Measurements from ENCODE around the gene IFITM5. TPM values are rescaled to one million over a fixed set of nuclear protein-coding genes. Genes with fewer than 3 reads are reported as not detected.
A peak's percentile ranks its signal among the peaks of the same experiment; 100 is the strongest.
"Not testable (repeated sequence)": the region's sequence is repeated elsewhere in the genome, so short reads cannot be mapped to it uniquely, and the experiment has no call there.

The IFITM5 gene
- total and polyA plus RNA-seq, 9 donors = not detected

DNA sequence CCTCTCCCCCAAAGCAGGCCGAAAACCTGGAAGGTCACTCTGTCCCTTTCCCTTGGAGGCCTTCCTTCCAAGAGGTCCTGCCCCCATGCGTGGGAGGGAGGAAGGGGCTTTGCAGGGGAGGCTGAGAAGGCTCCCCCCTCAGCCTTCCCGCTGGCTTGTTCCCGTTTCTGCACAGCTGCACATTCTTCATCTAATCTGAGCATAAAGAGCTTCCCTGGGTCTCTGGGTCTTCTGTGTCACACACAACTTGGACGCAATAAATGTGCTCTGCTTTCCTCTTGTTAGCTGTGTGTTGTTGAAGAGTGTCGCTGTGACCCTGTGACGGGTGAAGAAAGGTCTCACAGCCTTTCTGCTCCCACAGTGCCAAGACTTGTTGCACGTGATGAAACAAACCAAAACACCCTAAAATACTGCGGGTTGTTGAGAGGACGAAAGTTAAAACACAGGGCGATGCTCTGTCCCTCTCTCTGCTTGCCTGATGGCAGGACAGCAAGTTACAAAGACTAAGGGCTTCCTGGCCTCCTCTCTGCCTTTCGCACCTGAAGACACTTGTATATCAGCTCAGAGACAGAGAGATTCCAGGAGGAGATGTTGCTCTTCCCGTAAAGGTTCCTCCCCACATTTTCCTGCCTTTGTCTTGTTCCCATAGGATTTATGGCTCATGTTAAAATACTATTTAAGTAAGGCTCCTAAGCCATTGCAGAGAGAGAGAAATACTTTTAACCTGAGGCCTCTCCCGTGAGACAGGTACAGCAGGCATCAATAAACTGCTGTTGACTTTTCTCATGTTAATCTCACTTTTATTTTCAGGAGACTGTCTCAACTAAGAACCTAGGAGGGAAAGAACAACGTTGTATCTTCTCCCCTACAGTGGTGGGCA lies 36.7 kb upstream of the IFITM5 start:
- Histone ChIP-seq H3K27ac (peak overlapping the region; percentile 79), H3K36me3 (no peaks in the 10 kb centered on the region), H3K4me1 (ENCODE audit: insufficient read depth) (peaks cover 16% of the 10 kb centered on the region), H3K27me3 (no peaks in the 10 kb centered on the region), H3K9me3 (no peaks in the 10 kb centered on the region), H3K4me3 (no peak overlapping the region)
- TF ChIP-seq, protein P1, sequence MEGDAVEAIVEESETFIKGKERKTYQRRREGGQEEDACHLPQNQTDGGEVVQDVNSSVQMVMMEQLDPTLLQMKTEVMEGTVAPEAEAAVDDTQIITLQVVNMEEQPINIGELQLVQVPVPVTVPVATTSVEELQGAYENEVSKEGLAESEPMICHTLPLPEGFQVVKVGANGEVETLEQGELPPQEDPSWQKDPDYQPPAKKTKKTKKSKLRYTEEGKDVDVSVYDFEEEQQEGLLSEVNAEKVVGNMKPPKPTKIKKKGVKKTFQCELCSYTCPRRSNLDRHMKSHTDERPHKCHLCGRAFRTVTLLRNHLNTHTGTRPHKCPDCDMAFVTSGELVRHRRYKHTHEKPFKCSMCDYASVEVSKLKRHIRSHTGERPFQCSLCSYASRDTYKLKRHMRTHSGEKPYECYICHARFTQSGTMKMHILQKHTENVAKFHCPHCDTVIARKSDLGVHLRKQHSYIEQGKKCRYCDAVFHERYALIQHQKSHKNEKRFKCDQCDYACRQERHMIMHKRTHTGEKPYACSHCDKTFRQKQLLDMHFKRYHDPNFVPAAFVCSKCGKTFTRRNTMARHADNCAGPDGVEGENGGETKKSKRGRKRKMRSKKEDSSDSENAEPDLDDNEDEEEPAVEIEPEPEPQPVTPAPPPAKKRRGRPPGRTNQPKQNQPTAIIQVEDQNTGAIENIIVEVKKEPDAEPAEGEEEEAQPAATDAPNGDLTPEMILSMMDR (IDR thresholded peaks at IDR 0.05) = no peak
- no peak for TF ChIP-seq EP300 (IDR thresholded peaks at IDR 0.05)
- TF ChIP-seq POLR2A (IDR thresholded peaks at IDR 0.05) = no peak
- peak; percentile 70 to 91 (median 84) for DNase-seq
- intact Hi-C loops (cut with DNase I) = loop anchor here in 1 of 4 donors (2.0 kb wide), 1 partner anchor 17 kb away; no protein-coding TSS in a partner anchor
- 12 to 14% (median 12%) methylated on average over 15 of the region's 15 CpGs for WGBS, 3 donors

DNA sequence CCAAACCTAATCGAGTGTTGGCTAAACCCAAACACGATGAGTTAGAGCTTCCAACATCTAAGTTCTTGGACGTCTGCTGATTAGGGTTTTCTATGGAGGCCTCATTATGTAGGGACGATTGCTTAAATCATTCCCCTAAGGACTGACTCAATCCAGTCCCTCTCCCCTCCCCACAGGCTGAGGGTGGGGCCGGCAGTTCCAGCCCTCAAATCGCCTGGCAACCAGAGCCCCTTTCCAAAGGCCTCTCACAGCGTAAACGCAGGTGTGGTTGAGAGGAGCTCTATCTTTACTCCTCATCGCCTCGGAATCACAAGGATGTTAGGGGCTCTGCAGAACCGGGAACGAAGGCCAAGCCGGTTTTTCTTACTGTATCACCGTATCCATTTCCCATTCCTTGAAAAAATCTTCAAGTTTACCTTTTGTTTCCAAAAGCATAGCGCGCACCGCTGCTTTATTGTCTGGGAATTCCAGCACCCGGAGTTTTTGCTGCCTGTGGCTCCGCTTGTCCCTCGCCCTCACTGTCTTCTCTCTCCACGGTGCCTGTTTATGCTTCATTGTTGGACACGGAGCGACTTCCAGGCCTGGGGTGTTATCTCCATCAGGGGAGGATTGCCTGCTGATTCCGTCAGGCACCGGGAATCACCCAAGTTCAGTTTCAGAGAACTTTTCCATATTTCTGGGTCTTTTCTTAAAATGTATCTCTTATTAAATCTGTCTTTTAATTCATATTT lies 35.1 kb upstream of the IFITM5 start:
- intact Hi-C loops (cut with DNase I) = no loop called here
- WGBS, 3 donors = 28 to 45% (median 41%) methylated on average over 25 of the region's 25 CpGs
- TF ChIP-seq EP300 (IDR thresholded peaks at IDR 0.05) (no peak), POLR2A (IDR thresholded peaks at IDR 0.05) (peak; percentile 16)
- TF ChIP-seq, protein P1 (IDR thresholded peaks at IDR 0.05) = no peak
- Histone ChIP-seq H3K4me3 (no peak overlapping the region), H3K36me3 (no peaks in the 10 kb centered on the region), H3K9me3 (no peaks in the 10 kb centered on the region), H3K27ac (peak overlapping the region; percentile 43 to 79), H3K27me3 (no peaks in the 10 kb centered on the region), H3K4me1 (ENCODE audit: insufficient read depth) (peaks cover 16% of the 10 kb centered on the region)
- peak in 4 of 5 donors; percentile 28 to 80 (median 60) for DNase-seq

- peaks cover 16% of the 10 kb centered on the region for H3K4me1 ChIP-seq (ENCODE audit: insufficient read depth)
- H3K4me3 ChIP-seq; H3K36me3 ChIP-seq; intact Hi-C loops (cut with DNase I); H3K9me3 ChIP-seq; H3K27me3 ChIP-seq; H3K27ac ChIP-seq: not testable (repeated sequence)
- peak in 2 of 5 donors; percentile 20 to 37 for DNase-seq
- 84 to 86% (median 84%) methylated on average over 17 of the region's 17 CpGs for WGBS, 3 donors
Observed at GRCh38 chr11:333616-334263, 34.4 kb upstream of the IFITM5 start.

DNA sequence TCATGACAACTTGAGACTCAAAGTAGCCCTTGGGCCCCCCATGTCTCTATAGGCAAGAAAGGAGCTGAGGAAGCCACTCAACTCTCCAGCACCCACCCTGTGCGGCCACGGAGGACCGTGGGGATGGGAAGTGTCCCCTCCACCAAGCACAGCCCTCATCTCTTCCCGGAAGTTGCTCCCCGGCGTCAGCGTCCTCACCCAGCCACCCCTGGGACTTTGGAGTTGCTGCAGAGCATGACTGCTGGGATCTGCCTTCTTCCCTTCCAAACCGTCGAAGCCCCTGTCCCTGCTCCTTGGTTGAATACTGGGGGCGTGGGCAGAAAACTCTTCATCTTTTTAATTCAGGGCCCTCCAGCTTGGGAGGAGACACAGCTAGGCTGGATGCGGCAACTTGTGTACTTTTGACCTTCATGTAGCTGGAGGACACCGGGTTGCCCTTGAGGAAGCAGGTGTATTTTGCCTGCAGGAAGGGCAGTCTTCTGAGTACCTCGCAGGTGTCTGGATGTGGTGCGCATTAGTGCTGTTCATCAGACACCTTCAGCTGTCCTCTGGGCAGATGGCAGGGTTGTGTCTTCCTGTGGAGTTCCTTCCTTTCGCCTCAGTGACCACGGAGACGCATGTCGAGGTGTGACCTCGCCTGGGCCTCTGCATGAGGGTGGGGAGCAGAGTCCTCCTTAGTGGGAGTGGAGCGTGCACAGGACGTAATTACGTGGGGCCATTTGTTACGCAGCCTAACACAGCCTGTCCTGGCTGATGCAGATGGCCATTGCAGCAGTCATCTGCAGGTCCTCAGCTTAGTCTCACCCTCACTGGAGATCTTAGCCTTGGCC lies 33.5 kb upstream of the IFITM5 start:
- peak in 2 of 5 donors; percentile 20 to 35 for DNase-seq
- no peak overlapping the region for H3K27ac ChIP-seq
- H3K36me3 ChIP-seq = no peaks in the 10 kb centered on the region
- intact Hi-C loops (cut with DNase I) = no loop called here
- peaks cover 16% of the 10 kb centered on the region for H3K4me1 ChIP-seq (ENCODE audit: insufficient read depth)
- TF ChIP-seq EP300 (IDR thresholded peaks at IDR 0.05) (no peak), POLR2A (IDR thresholded peaks at IDR 0.05) (no peak)
- TF ChIP-seq, protein P1 (IDR thresholded peaks at IDR 0.05) = no peak
- 93 to 96% (median 94%) methylated on average over 23 of the region's 23 CpGs for WGBS, 3 donors
- H3K4me3 ChIP-seq = no peak overlapping the region
- no peaks in the 10 kb centered on the region for H3K27me3 ChIP-seq
- H3K9me3 ChIP-seq = no peaks in the 10 kb centered on the region

All from ovary (tissue), 9 donors.